NT2/D1 (cell line): ENCODE measurements around the gene NUDT1.

Experiments used
- SUZ12 ChIP-seq: IDR thresholded peaks from 2 replicates; pipeline ENCODE4 v1.6.1; 2011; ENCODE audit not compliant: insufficient read length, insufficient read depth; ENCODE audit errors: extremely low read depth
- YY1 ChIP-seq: IDR thresholded peaks from 2 replicates; pipeline ENCODE4 v1.6.1; 2011; ENCODE audit not compliant: insufficient read length, insufficient read depth
- ZNF274 ChIP-seq: IDR thresholded peaks from 2 replicates; pipeline ENCODE4 v1.6.1; 2011; ENCODE audit warnings: mild to moderate bottlenecking, low read depth, low read length

DNA sequence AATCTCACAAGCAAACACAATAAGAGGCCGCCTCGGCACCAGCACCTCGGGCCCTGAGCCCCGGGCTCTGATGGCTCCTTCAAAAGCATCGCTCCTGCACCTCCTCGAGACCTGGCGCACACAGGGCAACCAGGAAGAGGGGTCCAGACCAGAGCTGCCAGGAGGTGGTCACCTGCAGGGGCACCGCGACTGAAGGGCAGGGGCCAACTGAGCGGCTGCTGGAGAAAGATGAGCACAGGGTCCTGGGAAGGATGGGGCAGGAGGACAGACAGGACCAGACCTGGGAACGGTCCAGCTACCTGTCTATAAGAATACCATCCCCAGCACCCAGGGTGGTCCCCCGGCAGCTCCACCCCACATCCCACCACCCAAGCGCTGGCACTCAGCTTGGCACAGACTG, 30.1 kb upstream of the NUDT1 start:
- TF ChIP-seq ZNF274 (no peak), SUZ12 (no peak), YY1 (no peak)
